HCT116 (cell line): ENCODE measurements around the gene FAM181A. TPM values are rescaled to one million over a fixed set of nuclear protein-coding genes. Genes with fewer than 3 reads are reported as not detected.

ENCODE experiments used
- ATAC-seq: fragments of 200-7000 bp; cut with Tn5 transposase; 2 replicates; pipeline ENCODE4 v1.9.1; 2020; ENCODE audit warnings: mild to moderate bottlenecking, moderate library complexity
- BruUV-seq: library from RNA; stranded (reverse); fragments of 400-500 nt; replicated peaks from 2 replicates; lab custom pipeline; 2021; lab: Mats Ljungman, UMichigan
- CTCF ChIA-PET: fragments of 300-600 bp; sonication (Branson Sonifier 250); formaldehyde crosslinking; loops from one replicate; lab custom pipeline; 2021; ENCODE audit warnings: antibody characterized with exemption; lab: Charles Lee
- POLR2A ChIA-PET: fragments of 300-600, 350-600 bp; sonication (Branson Sonifier 250); formaldehyde crosslinking; loops from one replicate; lab custom pipeline; 2021; ENCODE audit warnings: antibody characterized with exemption; lab: Charles Lee
- RAD21 ChIA-PET, 2 experiments: fragments of 300-600 bp; sonication (Branson Sonifier 250); formaldehyde crosslinking; loops; one replicate each; lab custom pipeline; 2023; ENCODE audit warnings: low total read pairs in 2 of 2; ENCODE audit not compliant: uncharacterized antibody in 2 of 2, unreplicated experiment in 2 of 2, low non-redundant PET in 1 of 2; lab: Charles Lee
- DNase-seq: peaks from one replicate; pipeline ENCODE4 v3.0.0-alpha.2; 2010; ENCODE audit warnings: low read depth, low spot score
- H2AFZ ChIP-seq: fragments of 200-600 bp; shearing (Covaris generic), sonication (generic); 2 replicates; pipeline ENCODE4 v1.6.1; 2017; ENCODE audit warnings: low read depth, mixed run types, mixed read lengths, antibody characterized with exemption, low read length; ENCODE audit not compliant: poor library complexity, severe bottlenecking
- H3K27ac ChIP-seq: 2 replicates; pipeline ENCODE4 v1.5.1; 2012; ENCODE audit warnings: low read depth, low read length
- H3K27me3 ChIP-seq: fragments of 200-600 bp; sonication (generic); 2 replicates; pipeline ENCODE4 v1.6.1; 2016; ENCODE audit warnings: mixed run types, low read length, mixed read lengths; ENCODE audit not compliant: insufficient read depth
- H3K36me3 ChIP-seq, 2 experiments: fragments of 200-500 bp in 1 of 2; fragments of 200-600 bp in 1 of 2; sonication (Bioruptor generic) in 1 of 2; sonication (generic) in 1 of 2; 2 replicates each; pipeline versions ENCODE4 v1.5.1 to v1.6.1; 2014 to 2016; ENCODE audit warnings: low read length in 2 of 2, inconsistent platforms in 1 of 2, mixed read lengths in 1 of 2, mixed run types in 1 of 2; ENCODE audit not compliant: insufficient read depth in 2 of 2, control insufficient read depth in 1 of 2
- H3K4me1 ChIP-seq, 2 experiments: fragments of 200-600 bp in 1 of 2; sonication (generic) in 1 of 2; 2 replicates each; pipeline versions ENCODE4 v1.5.1 to v1.6.1; 2012 to 2017; ENCODE audit warnings: low read length in 2 of 2, inconsistent platforms in 1 of 2, mild to moderate bottlenecking in 1 of 2, mixed read lengths in 1 of 2, mixed run types in 1 of 2, moderate library complexity in 1 of 2; ENCODE audit not compliant: insufficient read depth in 2 of 2, control insufficient read depth in 1 of 2
- H3K4me2 ChIP-seq: fragments of 200-600 bp; sonication (generic); 2 replicates; pipeline ENCODE4 v1.6.1; 2017; ENCODE audit warnings: mixed run types, low read length, mixed read lengths
- H3K4me3 ChIP-seq, 2 experiments: fragments of 200-600 bp in 1 of 2; sonication (generic) in 1 of 2; replicated peaks in 1 of 2; 2 replicates each; pipeline ENCODE4 v1.5.1; 2011 to 2016; ENCODE audit warnings: low read length in 2 of 2, control low read depth in 1 of 2, low read depth in 1 of 2, mild to moderate bottlenecking in 1 of 2, mixed read lengths in 1 of 2, mixed run types in 1 of 2
- H3K79me2 ChIP-seq: fragments of 200-600 bp; sonication (generic); 2 replicates; pipeline ENCODE4 v1.6.1; 2017; ENCODE audit warnings: mild to moderate bottlenecking, mixed run types, low read length, moderate library complexity, mixed read lengths; ENCODE audit not compliant: insufficient read depth
- H3K9ac ChIP-seq: fragments of 200-600 bp; sonication (generic); 2 replicates; pipeline ENCODE4 v1.6.1; 2016; ENCODE audit warnings: low read length, mixed read lengths
- H3K9me2 ChIP-seq: fragments of 200-600 bp; sonication (generic), shearing (Covaris generic); 2 replicates; pipeline ENCODE4 v1.6.1; 2017; ENCODE audit warnings: mixed run types, mild to moderate bottlenecking, moderate library complexity; ENCODE audit not compliant: insufficient read depth
- H3K9me3 ChIP-seq, 2 experiments: fragments of 200-500 bp in 1 of 2; fragments of 200-600 bp in 1 of 2; sonication (Bioruptor generic) in 1 of 2; sonication (generic) in 1 of 2; 2 replicates each; pipeline ENCODE4 v1.6.1; 2014 to 2017; ENCODE audit warnings: low read length in 2 of 2, mixed read lengths in 2 of 2, inconsistent platforms in 1 of 2, low read depth in 1 of 2, mild to moderate bottlenecking in 1 of 2, mixed run types in 1 of 2, moderate library complexity in 1 of 2; ENCODE audit not compliant: control insufficient read depth in 1 of 2, insufficient read depth in 1 of 2
- H4K20me1 ChIP-seq: fragments of 200-600 bp; sonication (generic), shearing (Covaris generic); 2 replicates; pipeline ENCODE4 v1.6.1; 2017; ENCODE audit warnings: mixed run types, mild to moderate bottlenecking, moderate library complexity; ENCODE audit not compliant: insufficient read depth
- CBX3 ChIP-seq: IDR thresholded peaks from 2 replicates; pipeline ENCODE4 v1.6.1; 2012; ENCODE audit warnings: low read depth
- CEBPB ChIP-seq: IDR thresholded peaks from 2 replicates; pipeline ENCODE4 v1.6.1; 2012; ENCODE audit warnings: low read depth
- CTCF ChIP-seq, 3 experiments: fragments of 200-600 bp in 1 of 3; sonication (generic) in 1 of 3; IDR thresholded peaks in 2 of 3; conservative IDR thresholded peaks in 1 of 3; 2 replicates each; pipeline ENCODE4 v1.5.1; 2012 to 2017; ENCODE audit warnings: low read depth in 2 of 3, low read length in 2 of 3, antibody characterized with exemption in 1 of 3, borderline replicate concordance in 1 of 3, control low read depth in 1 of 3, mild to moderate bottlenecking in 1 of 3, mixed read lengths in 1 of 3, mixed run types in 1 of 3, moderate library complexity in 1 of 3; ENCODE audit not compliant: insufficient read depth in 1 of 3
- JUND ChIP-seq: IDR thresholded peaks from 2 replicates; pipeline ENCODE4 v1.6.1; 2012
- POLR2A ChIP-seq: IDR thresholded peaks from 2 replicates; pipeline ENCODE4 v1.7.0; 2011; ENCODE audit warnings: borderline replicate concordance; ENCODE audit not compliant: insufficient read depth, insufficient read length; ENCODE audit errors: extremely low read depth
- RAD21 ChIP-seq: IDR thresholded peaks from 2 replicates; pipeline ENCODE4 v1.6.1; 2012; ENCODE audit warnings: low read depth, mild to moderate bottlenecking
- SP1 ChIP-seq: IDR thresholded peaks from 2 replicates; pipeline ENCODE4 v1.6.1; 2012; ENCODE audit warnings: low read depth
- TCF7L2 ChIP-seq: IDR thresholded peaks from 2 replicates; pipeline ENCODE4 v1.7.0; 2011; ENCODE audit warnings: borderline replicate concordance, inconsistent platforms; ENCODE audit not compliant: insufficient read depth, insufficient read length; ENCODE audit errors: extremely low read depth
- YY1 ChIP-seq: IDR thresholded peaks from 2 replicates; pipeline ENCODE4 v1.6.1; 2011; ENCODE audit warnings: low read length, low read depth, moderate library complexity, mild to moderate bottlenecking; ENCODE audit not compliant: insufficient replicate concordance; ENCODE audit errors: extremely low read depth
- ZFX ChIP-seq: fragments of 450-650 bp; IDR thresholded peaks from 2 replicates; pipeline ENCODE4 v1.6.1; 2017
- intact Hi-C: fragments of 100-400 bp; cut with micrococcal nuclease; formaldehyde crosslinking; loops from 2 replicates; pipeline ENCODE4 v1.10.0; 2022
- total RNA-seq: library from RNA; stranded (reverse); gene quantifications from one replicate; pipeline ENCODE4 v1.2.1, GENCODE V29; 2021; ENCODE audit not compliant: unreplicated experiment
- TF ChIP-seq, protein P1 (sequence below): IDR thresholded peaks from 2 replicates; pipeline ENCODE4 v1.6.1; 2012

FAM181A gene
- total RNA-seq, 1 experiment from 2014 or later, result not detected

DNA sequence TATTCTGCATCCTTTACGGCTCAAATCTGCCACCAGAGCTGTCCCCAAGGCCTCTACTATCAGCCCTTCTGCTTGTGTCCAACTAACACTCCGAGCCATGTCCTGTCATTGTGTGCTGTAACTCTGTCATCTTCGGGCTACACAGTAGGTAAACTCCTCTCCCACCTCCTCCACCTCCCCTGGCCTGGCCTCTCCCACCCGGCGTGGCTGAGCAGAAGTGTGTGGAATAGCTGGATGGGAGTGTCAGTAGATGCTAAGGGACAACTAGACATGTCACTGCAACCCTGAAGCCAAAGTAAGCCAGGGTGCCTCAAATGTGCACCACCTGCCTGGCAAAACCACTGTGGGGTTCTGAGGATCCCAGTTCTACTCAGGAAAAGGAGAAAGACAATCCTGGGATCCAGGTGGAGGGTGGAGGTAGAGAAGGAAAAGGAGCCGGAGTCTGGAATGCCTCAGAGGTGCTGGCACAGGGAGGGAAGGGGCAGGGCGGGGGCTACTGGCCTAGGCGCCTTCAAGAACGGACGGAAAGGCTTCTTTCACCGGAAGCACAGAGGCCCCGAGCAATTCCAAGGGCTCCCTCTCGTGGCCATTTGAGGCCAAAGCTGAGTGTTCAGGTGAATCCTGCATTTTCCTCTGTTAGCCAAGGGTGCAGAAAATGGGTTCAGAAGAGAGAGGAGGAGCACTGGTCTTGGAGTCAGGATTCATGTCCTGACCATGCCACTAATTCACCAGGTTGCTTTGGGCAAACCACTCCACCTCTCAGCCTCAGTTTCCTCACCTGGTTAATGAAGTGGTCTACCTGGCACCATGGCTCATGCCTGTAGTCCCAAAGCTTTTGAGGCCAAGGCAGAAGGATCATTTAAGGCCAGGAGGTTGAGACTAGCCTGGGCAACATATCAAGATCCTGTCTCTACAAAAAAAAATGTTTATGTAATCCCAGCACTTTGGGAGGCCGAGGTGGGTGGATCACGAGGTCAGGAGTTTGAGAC, 20.5 kb upstream of the FAM181A start:
- no peak overlapping the region for H3K4me3 ChIP-seq
- ATAC-seq, result peak; percentile 94
- ChIA-PET RAD21 (interaction anchor here in 1 of 2 experiments (1.2 kb wide), 1 partner anchor 258 kb away, joined by 3 read pairs; no protein-coding TSS in a partner anchor), POLR2A (no interaction called here), CTCF (interaction anchor here (0.8 to 7.3 kb wide), 4 partner anchors 9 to 252 kb away, joined by 3 to 75 read pairs (median 5); no protein-coding TSS in a partner anchor)
- peak overlapping the region; percentile 94 for H2AFZ ChIP-seq
- peak; percentile 63 for DNase-seq
- intact Hi-C loops, result loop anchor here (1.0 to 10.0 kb wide), 3 partner anchors 170 to 952 kb away; no protein-coding TSS in a partner anchor
- H3K9me2 ChIP-seq, result no peaks in the 10 kb centered on the region
- H3K79me2 ChIP-seq, result no peaks in the 10 kb centered on the region
- no peaks in the 10 kb centered on the region for H3K27me3 ChIP-seq
- BruUV-seq, result no TSS peak
- no peak overlapping the region for H3K27ac ChIP-seq
- TF ChIP-seq ZFX (peak; percentile 40; the same call in 1 of the 2 replicates), TCF7L2 (no peak), CTCF (IDR thresholded peaks at IDR 0.05 in 2 of 3, conservative IDR thresholded peaks at IDR 0.05 in 1 of 3; ENCODE audit: borderline replicate concordance in 1 of 3, insufficient read depth in 1 of 3, low read depth in 2 of 3, low read length in 2 of 3) (peak; percentile 78 to 92 (median 89)), RAD21 (peak; percentile 80), YY1 (no peak), CBX3 (0 out of 2 replicates have a peak, but pooled peaks have one; percentile 61), POLR2A (no peak), JUND (no peak), CEBPB (no peak), SP1 (no peak)
- TF ChIP-seq, protein P1, sequence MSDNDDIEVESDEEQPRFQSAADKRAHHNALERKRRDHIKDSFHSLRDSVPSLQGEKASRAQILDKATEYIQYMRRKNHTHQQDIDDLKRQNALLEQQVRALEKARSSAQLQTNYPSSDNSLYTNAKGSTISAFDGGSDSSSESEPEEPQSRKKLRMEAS, result peak; percentile 38
- no peaks in the 10 kb centered on the region for H3K9me3 ChIP-seq
- peaks cover 3 to 7% of the 10 kb centered on the region in 2 experiments; a peak in 3 of 4 replicates for H3K4me1 ChIP-seq
- no peak overlapping the region for H3K9ac ChIP-seq
- peak overlapping the region; percentile 37; the same call in 1 of the 2 replicates for H3K4me2 ChIP-seq
- H3K36me3 ChIP-seq, result no peaks in the 10 kb centered on the region
- no peaks in the 10 kb centered on the region for H4K20me1 ChIP-seq
